OCI-LY7 (cell line): ENCODE measurements around the gene RANBP17. TPM values are rescaled to one million over a fixed set of nuclear protein-coding genes. Genes with fewer than 3 reads are reported as not detected.

Source experiments
- BruUV-seq: library from RNA; stranded (reverse); fragments of 400-500 nt; replicated peaks from 2 replicates; lab custom pipeline; 2021; lab: Mats Ljungman, UMichigan
- CTCF ChIA-PET: fragments of 300-600 bp; sonication (Branson Sonifier 250); formaldehyde crosslinking; loops from one replicate; lab custom pipeline; 2022; ENCODE audit warnings: antibody characterized with exemption; ENCODE audit not compliant: unreplicated experiment; lab: Charles Lee
- POLR2A ChIA-PET: fragments of 300-600 bp; sonication (Branson Sonifier 250); formaldehyde crosslinking; loops from one replicate; lab custom pipeline; 2022; ENCODE audit warnings: antibody characterized with exemption; lab: Charles Lee
- DNase-seq: peaks from one replicate; pipeline ENCODE4 v3.0.0-alpha.2; 2015; ENCODE audit warnings: low spot score
- H2AFZ ChIP-seq: fragments of 200-600 bp; sonication (generic), shearing (Covaris generic); 2 replicates; pipeline ENCODE4 v1.6.1; 2014; ENCODE audit warnings: mild to moderate bottlenecking, antibody characterized with exemption, low read length, moderate library complexity
- H3K27ac ChIP-seq: fragments of 200-600 bp; sonication (generic); 2 replicates; pipeline ENCODE4 v1.5.1; 2014; ENCODE audit warnings: mixed run types, low read depth, mild to moderate bottlenecking, moderate library complexity, low read length, inconsistent platforms; ENCODE audit not compliant: poor library complexity, severe bottlenecking
- H3K36me3 ChIP-seq: fragments of 200-600 bp; sonication (generic); 2 replicates; pipeline ENCODE4 v1.6.1; 2014; ENCODE audit warnings: mild to moderate bottlenecking, antibody characterized with exemption, low read length, moderate library complexity, mixed read lengths; ENCODE audit not compliant: insufficient read depth
- H3K4me1 ChIP-seq: fragments of 200-600 bp; sonication (generic); 2 replicates; pipeline ENCODE4 v1.5.1; 2014; ENCODE audit warnings: mild to moderate bottlenecking, low read length; ENCODE audit not compliant: insufficient read depth, poor library complexity, severe bottlenecking
- H3K4me2 ChIP-seq: fragments of 200-600 bp; sonication (generic); 2 replicates; pipeline ENCODE4 v1.6.1; 2014; ENCODE audit warnings: mild to moderate bottlenecking, low read length
- H3K4me3 ChIP-seq: fragments of 200-600 bp; sonication (generic); 2 replicates; pipeline ENCODE4 v1.5.1; 2014; ENCODE audit warnings: mild to moderate bottlenecking, low read depth, low read length; ENCODE audit not compliant: poor library complexity, severe bottlenecking
- H3K79me2 ChIP-seq: fragments of 200-600 bp; sonication (generic); 2 replicates; pipeline ENCODE4 v1.6.1; 2016; ENCODE audit warnings: low read depth, mild to moderate bottlenecking, low read length, moderate library complexity, mixed read lengths; ENCODE audit not compliant: insufficient read depth
- H3K9me2 ChIP-seq: fragments of 200-600 bp; sonication (generic); 2 replicates; pipeline ENCODE4 v1.6.1; 2016; ENCODE audit warnings: mild to moderate bottlenecking, low read length, mixed read lengths; ENCODE audit not compliant: insufficient read depth
- H3K9me3 ChIP-seq: fragments of 200-600 bp; sonication (generic); 2 replicates; pipeline ENCODE4 v1.6.1; 2014; ENCODE audit warnings: mild to moderate bottlenecking, mixed run types, low read length, mixed read lengths
- H4K20me1 ChIP-seq: fragments of 200-600 bp; sonication (generic); 2 replicates; pipeline ENCODE4 v1.6.1; 2014; ENCODE audit warnings: mild to moderate bottlenecking, antibody characterized with exemption, low read length, moderate library complexity, mixed read lengths; ENCODE audit not compliant: insufficient read depth
- EZH2phosphoT487 ChIP-seq: fragments of 200-600 bp; sonication (generic); IDR thresholded peaks from 2 replicates; pipeline ENCODE4 v1.6.1; 2018; ENCODE audit warnings: low read depth, borderline replicate concordance, mild to moderate bottlenecking, mixed run types, antibody characterized with exemption, low read length, moderate library complexity, mixed read lengths
- intact Hi-C: fragments of 100-400 bp; cut with micrococcal nuclease; formaldehyde crosslinking; loops from one replicate; pipeline ENCODE4 v1.10.0; 2022; ENCODE audit not compliant: unreplicated experiment
- total RNA-seq, 2 experiments: library from RNA; depleted of rRNA in 1 of 2; stranded (reverse); fragments of >200 nt in 1 of 2; shearing (Covaris generic) in 1 of 2; gene quantifications; 2 replicates each; pipeline ENCODE4 v1.2.3, GENCODE V29; 2014 to 2022
- TF ChIP-seq, protein P1 (sequence below): fragments of 200-600 bp; sonication (generic); conservative IDR thresholded peaks from 2 replicates; pipeline ENCODE4 v1.5.1; 2014; ENCODE audit warnings: mild to moderate bottlenecking, antibody characterized with exemption, low read length, moderate library complexity, mixed read lengths

The RANBP17 gene
- total RNA-seq, 2 experiments from 2014 or later: not detected

DNA sequence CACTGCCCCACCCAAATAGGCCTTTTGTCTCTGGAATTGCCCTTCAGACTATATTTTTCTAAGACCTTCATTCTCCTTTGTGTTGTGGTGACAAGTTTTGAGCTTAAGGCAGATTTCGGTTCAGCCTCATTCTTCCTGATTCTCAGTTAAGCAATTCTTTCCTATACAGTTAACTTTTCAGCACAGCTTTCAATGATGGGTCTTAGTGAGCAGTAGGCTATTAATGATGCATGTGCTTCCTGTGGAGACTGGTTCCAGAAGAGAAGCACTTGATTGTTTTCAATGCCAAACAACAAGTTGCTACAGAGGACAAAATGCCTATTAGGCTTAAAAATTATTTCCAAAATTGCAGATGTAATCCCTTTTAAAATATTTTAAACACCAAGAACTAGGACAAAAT is 399.5 kb downstream of the RANBP17 start:
- H3K4me3 ChIP-seq: no peak overlapping the region
- no peak overlapping the region for H3K27ac ChIP-seq
- H2AFZ ChIP-seq: no peak overlapping the region
- intact Hi-C loops: no loop called here
- POLR2A ChIA-PET: interaction anchor here (0.6 kb wide), 1 partner anchor 1363 kb away, joined by 5 read pairs; no protein-coding TSS in a partner anchor
- no peak for DNase-seq
- no peaks in the 10 kb centered on the region for H4K20me1 ChIP-seq
- H3K79me2 ChIP-seq: no peaks in the 10 kb centered on the region
- TF ChIP-seq, protein P1, sequence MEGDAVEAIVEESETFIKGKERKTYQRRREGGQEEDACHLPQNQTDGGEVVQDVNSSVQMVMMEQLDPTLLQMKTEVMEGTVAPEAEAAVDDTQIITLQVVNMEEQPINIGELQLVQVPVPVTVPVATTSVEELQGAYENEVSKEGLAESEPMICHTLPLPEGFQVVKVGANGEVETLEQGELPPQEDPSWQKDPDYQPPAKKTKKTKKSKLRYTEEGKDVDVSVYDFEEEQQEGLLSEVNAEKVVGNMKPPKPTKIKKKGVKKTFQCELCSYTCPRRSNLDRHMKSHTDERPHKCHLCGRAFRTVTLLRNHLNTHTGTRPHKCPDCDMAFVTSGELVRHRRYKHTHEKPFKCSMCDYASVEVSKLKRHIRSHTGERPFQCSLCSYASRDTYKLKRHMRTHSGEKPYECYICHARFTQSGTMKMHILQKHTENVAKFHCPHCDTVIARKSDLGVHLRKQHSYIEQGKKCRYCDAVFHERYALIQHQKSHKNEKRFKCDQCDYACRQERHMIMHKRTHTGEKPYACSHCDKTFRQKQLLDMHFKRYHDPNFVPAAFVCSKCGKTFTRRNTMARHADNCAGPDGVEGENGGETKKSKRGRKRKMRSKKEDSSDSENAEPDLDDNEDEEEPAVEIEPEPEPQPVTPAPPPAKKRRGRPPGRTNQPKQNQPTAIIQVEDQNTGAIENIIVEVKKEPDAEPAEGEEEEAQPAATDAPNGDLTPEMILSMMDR: no peak
- no peak for TF ChIP-seq EZH2phosphoT487
- CTCF ChIA-PET: no interaction called here
- H3K9me3 ChIP-seq: no peaks in the 10 kb centered on the region
- no TSS peak for BruUV-seq
- no peak overlapping the region for H3K4me2 ChIP-seq
- no peaks in the 10 kb centered on the region for H3K36me3 ChIP-seq
- no peaks in the 10 kb centered on the region for H3K4me1 ChIP-seq
- H3K9me2 ChIP-seq: no peaks in the 10 kb centered on the region

DNA sequence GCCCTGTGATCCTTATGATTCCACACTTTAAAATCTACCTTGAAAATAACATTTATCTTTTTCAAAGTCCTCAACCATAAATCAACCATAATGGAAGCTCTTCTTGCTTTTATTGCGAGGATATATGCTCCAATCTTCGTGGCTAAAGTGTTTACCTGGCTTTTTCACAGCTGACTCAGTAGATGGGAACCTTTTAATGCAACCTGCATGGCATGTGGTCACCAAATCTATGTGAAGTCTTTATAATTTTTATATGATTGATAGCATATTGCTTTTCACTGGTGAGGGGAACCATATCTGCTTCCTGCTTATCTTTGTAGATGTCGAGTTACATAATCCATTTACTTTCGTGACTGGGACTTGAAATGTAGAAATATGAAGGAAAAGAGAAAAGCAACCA is 400.1 kb downstream of the RANBP17 start:
- DNase-seq: no peak
- Histone ChIP-seq H3K4me2 (no peak overlapping the region), H3K79me2 (no peaks in the 10 kb centered on the region), H3K4me1 (no peaks in the 10 kb centered on the region), H3K36me3 (no peaks in the 10 kb centered on the region), H2AFZ (no peak overlapping the region), H3K4me3 (no peak overlapping the region), H3K27ac (no peak overlapping the region), H3K9me3 (no peaks in the 10 kb centered on the region), H4K20me1 (no peaks in the 10 kb centered on the region), H3K9me2 (no peaks in the 10 kb centered on the region)
- CTCF ChIA-PET: no interaction called here
- intact Hi-C loops: no loop called here
- no TSS peak for BruUV-seq
- no peak for TF ChIP-seq EZH2phosphoT487
- TF ChIP-seq, protein P1: no peak
- POLR2A ChIA-PET: interaction anchor here (0.8 to 1.4 kb wide), 3 partner anchors 9 to 15 kb away, joined by 3 to 6 read pairs (median 3); no protein-coding TSS in a partner anchor

DNA sequence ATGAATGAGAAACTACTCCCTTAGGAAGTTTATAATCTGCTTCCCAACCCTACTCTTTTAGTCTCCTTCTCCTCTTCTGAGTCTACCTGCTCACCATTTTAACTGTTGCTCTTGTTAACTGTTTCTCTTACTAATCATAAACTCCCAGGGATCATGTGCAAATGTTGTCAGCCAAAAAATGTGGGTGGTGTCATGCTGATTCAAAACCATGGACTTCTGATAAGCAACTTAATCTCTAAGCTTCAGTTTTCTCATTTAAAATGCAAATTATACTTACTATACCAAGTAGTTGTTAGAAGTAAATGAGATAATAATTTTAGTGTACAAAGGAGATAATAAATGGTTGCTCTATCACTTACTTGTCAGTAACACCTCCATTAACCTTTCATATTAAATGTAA is 401.4 kb downstream of the RANBP17 start:
- Histone ChIP-seq H3K36me3 (no peaks in the 10 kb centered on the region), H3K9me2 (no peaks in the 10 kb centered on the region), H3K4me3 (no peak overlapping the region), H3K4me1 (no peaks in the 10 kb centered on the region), H3K79me2 (no peaks in the 10 kb centered on the region), H4K20me1 (no peaks in the 10 kb centered on the region), H3K9me3 (no peaks in the 10 kb centered on the region), H3K4me2 (no peak overlapping the region), H3K27ac (no peak overlapping the region), H2AFZ (no peak overlapping the region)
- TF ChIP-seq, protein P1: no peak
- no peak for TF ChIP-seq EZH2phosphoT487
- POLR2A ChIA-PET: interaction anchor here (1.1 to 1.4 kb wide), 2 partner anchors 8 to 40 kb away, joined by 3 to 6 read pairs; no protein-coding TSS in a partner anchor
- DNase-seq: no peak
- intact Hi-C loops: no loop called here
- CTCF ChIA-PET: no interaction called here
- BruUV-seq: no TSS peak
